GM19372 (cell line): ENCODE measurements around the gene MBOAT2.
"Not testable (repeated sequence)": the region's sequence is repeated elsewhere in the genome, so short reads cannot be mapped to it uniquely, and the experiment has no call there.

Experiments
- ATAC-seq: cut with Tn5 transposase; IDR thresholded peaks from one replicate; pipeline ENCODE4 v1.9.1; 2021; ENCODE audit warnings: mild to moderate bottlenecking, low read depth, moderate library complexity; ENCODE audit not compliant: unreplicated experiment

Gene MBOAT2

GRCh38 chr2:8902757-8903156 lies 100.7 kb downstream of the MBOAT2 start:
- ATAC-seq, result not testable (repeated sequence)

- ATAC-seq, result not testable (repeated sequence)
These were observed 106.3 kb downstream of the MBOAT2 start for GRCh38 chr2:8897206-8897605.

GRCh38 chr2:8896671-8897070 lies 106.8 kb downstream of the MBOAT2 start:
- ATAC-seq, result not testable (repeated sequence)

GRCh38 chr2:8895087-8895912 lies 108.2 kb downstream of the MBOAT2 start:
- ATAC-seq, result not testable (repeated sequence)

DNA sequence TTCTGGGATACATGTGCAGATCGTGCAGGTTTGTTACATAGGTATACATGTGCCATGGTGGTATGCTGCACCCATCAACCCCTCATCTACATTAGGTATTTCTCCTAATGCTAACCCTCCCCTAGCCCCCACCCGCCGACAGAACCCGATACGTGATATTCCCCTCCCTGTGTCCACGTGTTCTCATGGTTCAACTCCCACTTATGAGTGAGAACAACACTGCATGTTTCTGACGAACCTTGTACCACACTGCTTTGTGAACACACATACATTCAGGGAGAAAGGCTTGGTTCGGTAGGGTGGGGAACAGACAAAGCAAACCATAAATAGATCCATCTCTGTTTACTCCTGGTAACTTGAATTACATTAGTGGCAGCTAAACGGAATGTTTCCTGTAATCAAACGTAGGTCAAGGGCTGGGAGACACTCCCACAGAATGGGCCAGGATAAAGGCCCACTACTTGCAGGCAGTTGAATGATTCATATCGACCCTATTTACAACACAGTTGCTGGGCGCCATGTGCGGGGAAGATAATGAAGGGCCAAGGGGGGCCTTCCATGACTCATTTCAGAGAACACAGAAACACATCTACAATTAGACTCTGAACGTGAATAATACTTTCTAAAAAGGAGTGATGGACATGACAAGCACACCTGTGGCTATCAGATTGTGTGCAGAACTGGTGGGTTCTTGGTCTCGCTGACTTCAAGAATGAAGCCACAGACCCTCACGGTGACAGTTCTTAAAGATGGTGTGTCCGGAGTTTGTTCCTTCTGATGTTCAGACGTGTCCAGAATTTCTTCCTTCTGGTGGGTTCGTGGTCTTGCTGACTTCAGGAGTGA lies 109.3 kb downstream of the MBOAT2 start:
- ATAC-seq, result no peak

DNA sequence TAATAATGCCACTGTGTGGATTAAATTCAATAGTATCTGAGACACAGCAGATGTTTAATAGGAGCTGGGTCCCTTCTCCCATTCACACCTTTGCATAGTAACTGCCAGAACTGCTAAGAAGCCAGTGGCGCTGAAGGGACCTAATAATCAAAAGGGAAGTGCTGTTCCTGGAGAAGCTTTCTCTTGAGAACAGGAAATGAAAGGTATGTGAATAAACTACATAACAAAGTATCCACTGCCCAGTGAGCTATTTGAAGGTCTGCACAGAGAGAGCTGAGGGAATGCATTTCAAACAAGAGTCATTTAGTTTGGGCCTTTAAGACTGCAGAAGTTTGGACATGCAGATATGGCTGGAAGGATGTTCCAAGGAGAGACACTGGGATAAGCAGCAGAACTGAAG lies 110.0 kb downstream of the MBOAT2 start:
- ATAC-seq, result no peak

DNA sequence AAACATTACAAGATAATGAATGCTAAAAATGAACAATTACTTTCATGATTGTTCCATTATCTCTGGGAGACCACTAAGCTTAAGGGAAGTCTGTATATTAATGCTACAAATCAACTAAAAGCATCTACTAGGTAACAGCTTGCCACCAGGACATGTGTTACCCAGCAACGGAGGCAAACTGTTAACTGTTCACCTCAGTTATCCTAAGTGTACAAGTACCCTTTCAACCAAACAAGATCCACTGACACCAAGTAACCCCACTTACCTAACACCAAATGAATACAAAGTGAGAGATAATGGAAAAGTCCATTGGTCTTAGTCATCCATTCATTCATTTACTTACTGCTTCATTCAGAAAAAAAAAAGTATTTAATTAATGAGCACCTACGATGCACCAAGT lies 111.4 kb downstream of the MBOAT2 start:
- ATAC-seq, result no peak

- no peak for ATAC-seq
These were observed 113.5 kb downstream of the MBOAT2 start for GRCh38 chr2:8889978-8890377.

- no peak for ATAC-seq
These were observed 114.5 kb downstream of the MBOAT2 start for GRCh38 chr2:8888963-8889362.

GRCh38 chr2:8886876-8887275 lies 116.6 kb downstream of the MBOAT2 start:
- no peak for ATAC-seq

GRCh38 chr2:8886202-8886518 lies 117.3 kb downstream of the MBOAT2 start:
- no peak for ATAC-seq

DNA sequence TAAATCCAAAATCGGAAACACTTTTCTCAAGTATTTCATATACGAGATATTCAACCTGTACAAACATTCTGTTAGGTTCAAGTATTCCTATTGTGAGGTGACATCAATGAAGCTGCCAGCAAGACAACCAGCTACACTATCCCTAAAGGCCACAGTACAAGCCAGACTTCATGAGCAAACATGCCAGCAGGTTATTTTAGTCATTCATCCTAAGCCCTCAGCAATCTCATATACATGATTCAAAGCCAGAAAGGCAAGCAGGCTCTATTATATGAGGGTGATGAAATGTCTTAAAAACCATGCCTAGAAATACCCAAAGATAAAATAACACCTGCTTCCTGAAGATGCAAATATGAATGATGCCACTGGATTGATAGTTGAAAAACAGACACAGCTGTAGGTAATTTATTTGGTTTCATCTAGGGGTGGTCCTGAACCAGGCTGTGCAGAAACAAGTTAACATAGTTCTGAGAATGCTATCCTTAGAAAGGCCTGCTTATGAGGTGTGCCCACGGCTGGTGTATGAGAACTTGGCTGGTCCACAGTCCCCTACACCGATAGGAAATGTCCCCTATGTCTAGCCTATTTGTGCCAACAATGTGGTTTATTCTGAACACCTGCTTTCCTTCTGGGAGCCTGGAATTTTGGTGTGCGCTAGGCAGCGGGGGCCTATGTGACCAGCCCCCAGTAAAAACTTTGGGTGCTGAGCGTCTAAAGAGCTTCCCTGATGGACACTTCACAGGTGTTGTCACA lies 117.9 kb downstream of the MBOAT2 start:
- ATAC-seq, result no peak

GRCh38 chr2:8884812-8885211 lies 118.7 kb downstream of the MBOAT2 start:
- ATAC-seq, result no peak

DNA sequence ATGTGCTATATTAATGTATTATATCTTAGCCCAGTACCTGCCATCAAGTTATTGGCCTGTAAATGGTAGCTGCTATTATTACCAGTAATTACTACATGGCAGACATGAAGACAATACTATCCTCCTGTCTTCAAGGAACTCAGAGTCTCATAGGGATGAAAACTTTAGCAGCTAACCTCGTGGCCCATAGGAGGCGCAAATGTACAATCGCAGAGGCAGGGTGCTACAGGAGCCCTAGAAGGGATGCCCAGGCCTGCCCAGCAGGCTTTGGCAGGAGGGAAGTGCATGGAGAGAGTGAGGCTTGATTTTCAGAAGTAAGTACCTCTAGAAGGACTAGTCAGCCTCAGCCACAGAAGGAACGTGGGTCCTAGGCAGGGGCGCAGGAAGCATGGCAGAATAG lies 121.4 kb downstream of the MBOAT2 start:
- ATAC-seq, result no peak

DNA sequence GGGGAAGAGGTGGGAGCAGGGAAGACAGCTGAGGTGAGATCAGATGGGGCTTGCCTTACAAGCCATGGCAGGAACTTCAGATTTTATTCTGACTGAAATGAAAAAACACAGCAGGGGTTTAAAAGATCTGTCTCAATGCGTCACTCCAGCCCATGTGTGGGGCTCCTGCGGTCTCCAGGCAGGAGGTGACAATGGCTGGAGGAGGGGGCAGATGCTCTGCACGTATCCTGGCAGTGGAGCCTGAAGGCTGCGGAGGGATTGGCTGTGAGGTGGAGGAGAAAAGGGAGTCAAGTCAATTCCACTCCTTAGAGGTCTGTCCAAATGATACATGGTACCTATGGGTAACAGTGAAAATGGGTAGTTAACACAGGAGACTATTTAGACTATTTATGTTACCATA lies 125.6 kb downstream of the MBOAT2 start:
- no peak for ATAC-seq

GRCh38 chr2:8877332-8877731 lies 126.2 kb downstream of the MBOAT2 start:
- no peak for ATAC-seq

- ATAC-seq, result no peak
These were observed 126.9 kb downstream of the MBOAT2 start for GRCh38 chr2:8876628-8877027.

- ATAC-seq, result no peak
These were observed 130.6 kb downstream of the MBOAT2 start for GRCh38 chr2:8872821-8873432.

- no peak for ATAC-seq
These were observed 133.0 kb downstream of the MBOAT2 start for GRCh38 chr2:8870441-8870840.

DNA sequence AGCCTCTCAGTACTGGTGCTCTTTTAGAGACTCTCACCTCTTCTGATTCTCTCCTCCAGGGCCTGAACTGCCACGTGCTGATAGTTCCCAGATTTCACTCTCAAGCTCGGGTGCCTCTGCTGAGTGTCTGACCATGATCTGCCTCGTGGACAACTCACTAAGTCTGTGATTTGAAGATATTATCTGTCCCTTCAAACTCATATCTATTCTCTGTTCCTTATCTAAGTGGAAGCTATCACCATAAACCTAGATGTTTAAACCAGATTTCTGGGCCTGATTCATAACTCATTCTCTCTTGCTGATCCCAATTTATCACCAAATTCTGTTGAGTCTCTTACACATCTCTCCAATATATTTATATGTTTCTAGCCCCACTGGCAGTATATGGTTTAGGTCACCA lies 136.1 kb downstream of the MBOAT2 start:
- ATAC-seq, result no peak
